GM21367 (cell line): ENCODE measurements around the gene VWA3A.
A peak's percentile ranks its signal among the peaks of the same experiment; 100 is the strongest.

Experiments
- ATAC-seq: cut with Tn5 transposase; IDR thresholded peaks from one replicate; pipeline ENCODE4 v1.9.1; 2021; ENCODE audit not compliant: unreplicated experiment

The VWA3A gene

DNA sequence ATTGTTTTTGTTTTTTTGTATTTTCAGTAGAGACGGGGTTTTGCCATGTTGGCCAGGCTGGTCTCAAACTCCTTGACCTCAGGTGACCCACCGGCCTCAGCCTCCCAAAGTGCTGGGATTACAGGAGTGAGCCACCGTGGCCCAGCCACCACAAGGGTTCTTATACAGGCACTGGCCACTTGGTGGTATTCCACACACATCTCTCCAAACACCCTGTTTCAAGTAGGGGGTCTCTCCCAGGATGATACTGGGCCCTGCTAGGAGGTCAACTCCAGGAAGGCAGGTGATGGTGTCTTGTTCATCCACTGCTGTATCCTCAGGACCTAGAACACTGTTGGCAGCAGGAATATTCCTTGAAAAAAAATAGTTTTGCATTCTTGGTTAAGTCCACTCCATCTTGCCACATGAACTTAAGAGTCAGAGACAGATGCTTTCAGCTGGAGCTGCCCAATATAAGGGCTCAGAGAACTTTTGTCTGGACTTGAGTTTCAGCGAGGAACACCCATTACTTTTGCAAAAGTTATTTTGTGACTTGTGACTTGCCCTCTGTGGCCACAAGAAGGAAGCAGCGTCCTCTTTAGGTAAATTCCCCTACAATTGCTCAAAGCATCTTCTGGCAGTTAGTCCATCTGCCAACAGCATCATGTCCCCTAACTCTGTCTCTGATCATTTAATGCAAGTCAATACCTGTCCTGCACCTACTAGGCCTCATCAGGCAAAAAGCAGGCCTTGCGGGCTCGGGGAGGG, 106.4 kb downstream of the VWA3A start:
- no peak for ATAC-seq

DNA sequence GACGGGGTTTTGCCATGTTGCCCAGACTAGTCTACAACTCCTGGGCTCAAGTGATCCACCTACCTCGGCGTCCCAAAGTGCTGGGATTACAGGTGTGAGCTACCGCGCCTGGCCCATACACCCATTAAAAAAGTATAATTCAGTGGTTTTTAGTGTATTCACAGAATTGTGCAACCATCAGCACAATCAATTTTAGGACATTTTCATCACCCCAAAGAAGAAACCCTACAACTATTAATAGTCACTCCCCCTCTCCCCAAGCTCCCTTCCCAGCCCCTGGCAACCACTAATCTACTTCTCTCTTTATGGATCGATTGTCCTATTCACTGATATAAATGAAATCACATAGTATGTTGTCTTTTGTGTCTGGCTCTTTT, 109.9 kb downstream of the VWA3A start:
- no peak for ATAC-seq

DNA sequence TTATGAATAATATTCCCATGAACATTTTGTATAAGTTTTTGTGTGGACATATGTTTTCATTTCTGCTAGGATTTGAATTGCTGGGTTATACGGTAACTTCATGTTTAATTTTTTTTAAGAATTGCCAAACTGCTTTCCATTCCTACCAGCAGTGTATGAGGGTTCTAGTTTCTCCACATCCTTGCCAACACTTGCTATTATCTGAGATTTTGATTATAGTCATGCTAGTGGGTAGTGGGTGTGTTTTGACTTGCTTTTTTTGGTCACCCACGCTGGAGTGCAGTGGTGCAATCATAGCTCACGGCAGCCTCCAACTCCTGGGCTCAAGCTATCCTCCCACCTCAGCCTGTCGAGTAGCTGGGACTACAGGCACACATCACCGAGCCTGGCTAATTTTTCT, 110.8 kb downstream of the VWA3A start:
- no peak for ATAC-seq

DNA sequence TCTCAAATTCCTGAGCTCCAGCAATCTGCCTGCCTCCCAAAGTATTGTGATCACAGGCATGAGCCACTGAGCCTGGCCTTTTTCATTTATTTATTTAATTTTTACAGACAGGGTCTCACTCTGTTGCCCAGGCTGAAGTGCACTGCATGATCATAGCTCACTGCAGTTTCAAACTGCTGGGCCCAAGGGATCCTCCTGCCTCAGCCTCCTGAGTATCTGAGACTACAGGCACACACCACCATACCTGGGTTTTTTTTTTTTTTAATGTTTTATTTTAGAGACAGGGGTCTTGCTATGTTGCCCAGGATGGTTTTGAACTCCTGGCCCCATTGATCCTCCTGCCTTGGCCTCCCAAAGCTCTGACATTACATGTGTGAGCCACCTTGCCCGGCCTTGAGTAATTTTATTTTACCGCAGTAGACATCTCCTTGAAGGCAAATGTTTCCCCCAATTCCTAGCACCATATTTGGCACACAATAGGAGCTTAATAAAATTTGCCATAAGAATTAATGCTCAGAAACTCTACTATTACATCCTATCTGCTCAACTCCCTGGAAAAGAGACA, 111.8 kb downstream of the VWA3A start:
- no peak for ATAC-seq

DNA sequence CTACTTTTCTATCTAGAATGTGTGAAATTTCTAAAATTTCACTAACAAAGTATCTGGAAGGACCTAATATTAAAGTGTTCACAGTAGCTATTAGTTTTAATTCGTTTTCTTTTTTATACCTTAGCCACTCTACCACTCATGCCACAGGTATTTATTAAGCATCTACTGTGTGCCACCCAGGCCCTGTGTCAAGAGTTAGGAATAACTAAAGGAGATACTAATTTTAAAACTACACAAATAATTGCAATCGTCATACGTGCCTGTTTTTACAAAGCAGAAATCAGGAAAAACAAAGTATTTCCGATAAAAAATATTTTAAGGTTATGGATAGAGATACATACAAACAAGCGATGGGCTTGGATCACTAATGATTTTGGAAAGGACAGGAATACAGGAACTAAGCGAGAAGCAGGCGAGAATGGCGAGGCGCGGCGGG, 113.3 kb downstream of the VWA3A start:
- ATAC-seq = no peak

DNA sequence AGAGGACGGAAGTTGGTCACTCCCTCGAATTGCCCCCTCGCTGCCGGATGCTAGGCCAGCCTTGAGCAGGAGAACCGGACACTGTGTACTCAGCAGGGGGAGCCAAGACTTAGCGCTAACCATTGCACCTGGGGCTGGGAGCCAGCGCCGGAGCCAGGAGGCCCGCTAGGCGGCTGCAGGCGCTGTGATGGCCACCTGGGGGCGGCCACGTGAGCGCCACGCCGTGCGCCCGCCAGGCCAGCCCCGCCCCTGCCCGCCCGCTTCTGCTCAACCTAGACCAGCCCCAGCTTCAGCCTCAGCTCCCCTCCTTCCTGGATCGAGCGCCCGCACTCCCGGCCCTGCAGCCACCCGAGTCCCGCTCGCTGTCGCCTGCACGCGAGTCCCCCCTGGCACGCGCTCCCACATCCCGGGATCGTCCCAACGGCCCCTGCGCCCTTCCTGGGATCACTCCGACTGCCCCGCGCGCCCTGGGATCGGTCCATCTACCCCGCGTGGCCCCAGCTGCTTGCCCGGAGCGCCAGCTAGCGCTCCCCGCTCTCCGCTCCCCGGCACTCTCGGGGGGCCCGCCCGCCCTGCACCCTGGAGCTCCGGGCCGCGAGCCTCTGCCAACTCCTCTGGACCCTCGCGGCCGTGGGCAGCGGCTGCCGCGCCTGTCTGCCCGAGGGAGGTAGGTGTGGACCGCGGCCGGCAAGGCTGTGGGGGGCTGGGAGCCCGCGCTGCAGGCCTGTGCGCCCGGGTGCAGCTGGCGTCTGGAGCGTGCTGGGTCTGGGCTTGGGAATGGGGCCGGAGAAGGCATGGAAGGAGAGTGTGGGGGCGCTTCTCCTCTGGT, 113.9 kb downstream of the VWA3A start, which contains the start of gene EEF2K:
Gene EEF2K, plus strand, starts transcription at position 266 of the 829 bp plus-strand sequence. CDS start 19,452 bp downstream, outside the sequence.
- ATAC-seq = peak; percentile 69
